ENCODE data around the gene ALK.
"Not testable (repeated sequence)": the region's sequence is repeated elsewhere in the genome, so short reads cannot be mapped to it uniquely, and the experiment has no call there.

ALK gene

DNA sequence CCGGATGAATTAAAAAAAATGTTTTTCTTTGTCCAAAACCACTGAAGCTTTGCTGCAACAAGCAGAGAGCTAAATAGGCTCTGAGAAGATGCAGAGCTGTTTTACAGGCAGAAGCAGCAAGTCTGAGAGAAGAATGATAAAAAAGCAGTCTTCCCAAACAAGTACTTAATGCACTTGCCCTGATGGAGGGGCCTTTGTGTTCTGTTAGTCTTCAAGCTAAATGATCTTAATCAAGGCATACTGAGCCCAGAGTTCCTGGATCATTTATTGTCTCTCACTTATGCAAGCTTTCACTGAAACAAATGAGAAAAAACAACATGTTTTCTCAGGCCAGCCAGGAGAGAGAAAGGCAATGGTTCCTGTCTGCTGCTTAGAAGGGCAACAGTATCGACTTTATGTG is 653.7 kb downstream of the ALK start:
- no peak overlapping the region for H3K4me3 ChIP-seq (ENCODE audit: low read depth, low read length)
- TF ChIP-seq, protein P1, sequence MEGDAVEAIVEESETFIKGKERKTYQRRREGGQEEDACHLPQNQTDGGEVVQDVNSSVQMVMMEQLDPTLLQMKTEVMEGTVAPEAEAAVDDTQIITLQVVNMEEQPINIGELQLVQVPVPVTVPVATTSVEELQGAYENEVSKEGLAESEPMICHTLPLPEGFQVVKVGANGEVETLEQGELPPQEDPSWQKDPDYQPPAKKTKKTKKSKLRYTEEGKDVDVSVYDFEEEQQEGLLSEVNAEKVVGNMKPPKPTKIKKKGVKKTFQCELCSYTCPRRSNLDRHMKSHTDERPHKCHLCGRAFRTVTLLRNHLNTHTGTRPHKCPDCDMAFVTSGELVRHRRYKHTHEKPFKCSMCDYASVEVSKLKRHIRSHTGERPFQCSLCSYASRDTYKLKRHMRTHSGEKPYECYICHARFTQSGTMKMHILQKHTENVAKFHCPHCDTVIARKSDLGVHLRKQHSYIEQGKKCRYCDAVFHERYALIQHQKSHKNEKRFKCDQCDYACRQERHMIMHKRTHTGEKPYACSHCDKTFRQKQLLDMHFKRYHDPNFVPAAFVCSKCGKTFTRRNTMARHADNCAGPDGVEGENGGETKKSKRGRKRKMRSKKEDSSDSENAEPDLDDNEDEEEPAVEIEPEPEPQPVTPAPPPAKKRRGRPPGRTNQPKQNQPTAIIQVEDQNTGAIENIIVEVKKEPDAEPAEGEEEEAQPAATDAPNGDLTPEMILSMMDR (IDR thresholded peaks at IDR 0.05; ENCODE audit: borderline replicate concordance, insufficient read depth, low read depth, low read length), result no peak

DNA sequence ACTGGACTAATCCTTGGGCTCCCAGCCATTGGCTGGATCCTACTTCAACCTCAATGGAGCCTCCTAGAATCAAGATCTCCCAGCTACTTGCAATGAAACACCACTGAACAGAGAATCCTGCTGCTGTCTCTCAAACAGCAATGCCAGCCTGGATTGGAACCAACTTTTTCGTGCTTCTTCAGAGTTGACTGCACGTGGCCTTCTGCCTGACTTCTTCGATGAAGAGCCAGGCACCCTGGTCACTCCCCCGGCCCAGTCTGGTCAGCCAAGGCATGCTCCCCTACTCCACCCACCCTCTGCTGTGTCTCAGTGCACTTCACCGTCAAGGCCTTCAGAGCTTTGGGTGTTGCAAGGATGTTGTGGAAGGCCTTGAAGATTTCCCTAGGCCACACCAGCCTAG is 657.5 kb downstream of the ALK start:
- TF ChIP-seq, protein P1 (IDR thresholded peaks at IDR 0.05; ENCODE audit: borderline replicate concordance, insufficient read depth, low read depth, low read length), result no peak
- no peak overlapping the region for H3K4me3 ChIP-seq (ENCODE audit: low read depth, low read length)

DNA sequence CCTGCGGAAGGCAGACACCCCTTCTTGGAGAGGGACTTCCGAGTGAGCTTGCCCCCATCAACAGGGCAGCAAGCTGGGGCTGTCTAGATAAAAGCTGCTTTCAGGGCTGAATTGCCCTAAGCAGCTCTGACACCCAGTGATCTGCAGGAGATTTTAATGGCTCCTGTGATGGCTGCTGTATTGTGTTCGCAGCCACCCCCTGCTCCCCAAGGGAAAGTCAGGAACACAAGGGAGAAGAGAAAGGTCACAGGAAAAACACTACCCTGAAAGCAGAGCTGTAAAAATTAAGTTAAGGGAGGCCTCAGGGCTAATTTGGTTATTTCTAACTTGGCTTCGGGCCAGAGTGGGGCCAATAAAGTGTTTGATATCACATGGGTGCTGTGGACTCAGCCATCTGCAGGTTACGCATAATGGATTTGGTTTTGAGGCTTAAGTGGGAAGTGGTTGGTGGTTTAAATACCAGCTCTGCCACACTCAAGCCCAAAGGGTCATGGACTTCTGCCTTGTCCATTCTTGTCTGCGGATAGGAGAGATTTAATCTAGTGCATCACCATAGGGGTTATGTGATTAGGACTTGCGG is 658.6 kb downstream of the ALK start:
- TF ChIP-seq, protein P1 (IDR thresholded peaks at IDR 0.05; ENCODE audit: borderline replicate concordance, insufficient read depth, low read depth, low read length), result no peak
- no peak overlapping the region for H3K4me3 ChIP-seq (ENCODE audit: low read depth, low read length)

DNA sequence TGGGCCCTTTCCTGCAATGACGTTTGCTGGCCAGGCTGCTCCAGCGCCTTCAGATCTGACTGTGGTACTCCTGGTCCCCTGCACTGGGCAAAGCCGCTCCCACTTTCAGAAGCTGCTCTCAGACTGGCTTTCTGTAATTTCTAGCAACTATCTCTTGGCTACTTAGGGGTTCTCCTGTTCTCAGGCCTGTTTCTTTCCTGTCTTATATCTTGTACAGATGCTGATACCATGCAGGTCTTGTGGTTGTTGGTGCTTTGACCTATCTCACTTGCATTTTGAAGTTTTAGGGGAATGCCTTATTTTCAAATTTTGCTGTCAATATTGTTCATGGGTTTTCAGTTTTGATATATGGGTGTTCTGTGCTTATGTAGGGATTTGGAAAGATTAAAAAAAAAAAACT is 660.4 kb downstream of the ALK start:
- TF ChIP-seq, protein P1 (IDR thresholded peaks at IDR 0.05; ENCODE audit: borderline replicate concordance, insufficient read depth, low read depth, low read length), result no peak
- H3K4me3 ChIP-seq (ENCODE audit: low read depth, low read length), result no peak overlapping the region

DNA sequence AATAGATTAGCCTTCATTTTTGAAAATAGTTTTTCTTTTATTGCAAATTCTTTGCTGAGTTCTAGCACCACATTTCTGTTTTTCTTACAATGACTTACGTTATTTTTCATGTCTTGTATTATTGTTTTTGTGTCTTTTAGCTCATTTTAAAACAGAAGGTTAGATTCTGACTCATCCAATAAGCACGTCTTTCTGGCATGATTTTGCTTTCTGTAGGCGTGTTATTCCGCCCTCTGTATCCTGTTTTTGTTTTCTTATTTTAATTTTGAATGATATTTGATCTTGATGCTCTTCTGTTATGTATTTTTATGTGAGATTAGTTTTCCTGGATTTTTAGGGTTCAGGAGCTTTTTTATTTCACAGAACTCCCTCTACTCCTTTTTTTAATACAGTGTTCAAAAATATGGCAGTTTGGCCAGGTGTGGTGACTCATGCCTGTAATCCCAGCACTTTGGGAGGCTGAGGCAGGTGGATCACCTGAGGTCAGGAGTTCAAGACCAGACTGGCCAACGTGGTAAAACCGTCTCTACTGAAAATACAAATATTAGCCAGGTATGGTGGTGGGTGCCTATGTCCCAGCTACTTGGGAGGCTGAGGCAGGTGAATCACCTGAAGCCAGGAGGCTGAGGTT is 661.1 kb downstream of the ALK start:
- TF ChIP-seq, protein P1 (IDR thresholded peaks at IDR 0.05; ENCODE audit: borderline replicate concordance, insufficient read depth, low read depth, low read length), result no peak
- no peak overlapping the region for H3K4me3 ChIP-seq (ENCODE audit: low read depth, low read length)

DNA sequence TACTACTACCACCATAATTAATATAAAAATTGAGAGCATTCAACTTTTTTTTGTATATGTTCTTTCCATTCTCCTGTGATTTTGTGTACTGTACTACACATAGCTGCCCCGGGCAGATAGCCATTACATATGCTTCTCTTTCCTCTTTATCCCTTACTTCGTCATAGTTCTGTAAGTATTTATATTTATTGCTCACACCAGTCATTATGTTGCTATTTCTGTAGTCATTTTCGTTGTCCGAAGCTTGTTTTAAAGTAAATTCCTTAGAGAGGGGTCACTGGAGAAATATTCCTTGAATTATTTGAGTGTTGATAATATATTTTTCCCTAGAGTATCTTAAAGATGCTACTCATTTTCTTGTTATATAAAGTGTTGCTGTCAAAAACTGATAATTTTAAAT is 662.2 kb downstream of the ALK start:
- H3K4me3 ChIP-seq (ENCODE audit: low read depth, low read length), result no peak overlapping the region
- TF ChIP-seq, protein P1 (IDR thresholded peaks at IDR 0.05; ENCODE audit: borderline replicate concordance, insufficient read depth, low read depth, low read length), result no peak

DNA sequence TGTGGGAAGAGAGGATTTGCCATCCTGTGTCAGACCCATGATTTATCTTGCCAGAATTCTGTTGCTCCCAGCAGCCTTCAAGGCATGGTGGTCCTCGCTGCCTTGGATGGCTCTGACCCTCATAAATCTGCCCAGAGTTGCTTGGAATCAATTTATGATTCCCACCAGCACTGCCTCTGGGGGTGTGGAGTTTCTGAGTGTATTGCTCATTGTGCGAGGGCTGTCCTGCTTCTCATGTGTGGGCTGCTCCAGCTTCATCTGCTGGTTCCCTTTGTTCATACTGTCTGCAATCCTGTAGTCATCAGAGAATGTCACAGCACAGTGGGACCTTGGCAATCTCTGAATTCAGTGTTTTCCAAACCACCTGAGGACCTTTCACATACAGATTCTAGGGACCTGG is 666.4 kb downstream of the ALK start:
- TF ChIP-seq, protein P1 (IDR thresholded peaks at IDR 0.05; ENCODE audit: borderline replicate concordance, insufficient read depth, low read depth, low read length), result no peak
- no peak overlapping the region for H3K4me3 ChIP-seq (ENCODE audit: low read depth, low read length)

DNA sequence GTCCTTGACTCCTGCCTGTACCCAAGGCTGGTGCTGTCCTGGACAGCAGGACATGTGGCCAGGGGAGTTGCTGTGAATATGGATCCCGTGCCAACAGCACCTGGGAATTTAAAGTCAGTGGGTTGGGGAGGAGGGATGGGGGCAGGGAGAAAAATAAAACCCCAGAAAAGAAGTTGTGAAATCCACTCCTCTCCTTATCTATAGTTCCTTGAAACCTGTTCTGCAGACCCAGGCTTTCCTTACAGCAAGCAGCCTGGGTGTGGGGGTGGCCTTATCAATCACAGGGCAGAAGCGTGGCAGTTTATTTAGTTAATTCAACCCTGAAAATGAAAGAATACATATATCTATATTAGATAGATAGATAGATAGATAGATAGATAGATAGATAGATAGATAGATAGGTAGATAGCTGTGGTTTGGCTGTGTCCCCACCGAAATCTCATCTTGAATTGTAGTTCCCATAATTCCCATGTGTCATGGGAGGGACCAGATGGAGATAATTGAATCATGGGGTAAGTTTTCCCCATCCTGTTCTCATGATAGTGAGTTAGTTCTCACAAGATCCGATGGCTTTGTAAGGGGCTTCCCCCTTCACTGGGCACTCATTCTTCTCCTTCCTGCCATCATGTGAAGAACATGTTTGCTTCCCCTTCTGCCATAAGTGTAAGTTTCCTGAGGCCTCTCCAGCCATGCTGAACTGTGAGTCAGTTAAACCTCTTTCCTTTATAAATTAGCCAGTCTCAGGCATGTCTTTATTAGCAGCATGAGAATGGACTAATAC is 667.7 kb downstream of the ALK start:
- H3K4me3 ChIP-seq (ENCODE audit: low read depth, low read length), result not testable (repeated sequence)
